CMK (cell line): Measurements from ENCODE around the gene WFDC1.

Experiments used
- DNase-seq: peaks from one replicate; pipeline ENCODE4 v3.0.0-alpha.2; 2010; ENCODE audit warnings: low read depth

WFDC1 gene

GRCh38 chr16:84378099-84378498, 83.4 kb downstream of the WFDC1 start:
- no peak for DNase-seq

GRCh38 chr16:84378567-84378966, 83.9 kb downstream of the WFDC1 start:
- no peak for DNase-seq

- DNase-seq, result no peak
These were observed 84.5 kb downstream of the WFDC1 start for GRCh38 chr16:84379008-84379708.
